OCI-LY1 (cell line): ENCODE data around the gene ZNF275.

Experiments used
- H2AFZ ChIP-seq: fragments of 200-600 bp; sonication (generic), shearing (Covaris generic); 2 replicates; pipeline ENCODE4 v1.6.0; 2014; ENCODE audit warnings: antibody characterized with exemption, mild to moderate bottlenecking, low read length
- H3F3A ChIP-seq: fragments of 200-600 bp; sonication (generic), shearing (Covaris generic); 2 replicates; pipeline ENCODE4 v1.6.0; 2014; ENCODE audit warnings: mild to moderate bottlenecking, antibody characterized with exemption, low read length, moderate library complexity; ENCODE audit not compliant: insufficient read depth
- H3K27ac ChIP-seq: fragments of 200-600 bp; sonication (generic); 2 replicates; pipeline ENCODE4 v1.5.1; 2014; ENCODE audit warnings: low read length, mixed run types, mild to moderate bottlenecking, low read depth; ENCODE audit not compliant: poor library complexity, severe bottlenecking
- H3K27me3 ChIP-seq: fragments of 200-600 bp; sonication (generic); 2 replicates; pipeline ENCODE4 v1.6.0; 2014; ENCODE audit warnings: antibody characterized with exemption, mild to moderate bottlenecking, low read length, moderate library complexity; ENCODE audit not compliant: insufficient read depth
- H3K36me3 ChIP-seq: fragments of 200-600 bp; sonication (generic); 2 replicates; pipeline ENCODE4 v1.6.1; 2014; ENCODE audit warnings: mild to moderate bottlenecking, antibody characterized with exemption, low read length, moderate library complexity, mixed read lengths; ENCODE audit not compliant: insufficient read depth
- H3K4me1 ChIP-seq: fragments of 200-600 bp; sonication (generic); 2 replicates; pipeline ENCODE4 v1.5.1; 2014; ENCODE audit warnings: mild to moderate bottlenecking, low read length, moderate library complexity; ENCODE audit not compliant: insufficient read depth, severe bottlenecking
- H3K4me2 ChIP-seq: fragments of 200-600 bp; sonication (generic), shearing (Covaris generic); 2 replicates; pipeline ENCODE4 v1.6.1; 2014; ENCODE audit warnings: low read length
- H3K4me3 ChIP-seq: fragments of 200-600 bp; sonication (generic); 2 replicates; pipeline ENCODE4 v1.5.1; 2014; ENCODE audit warnings: low read length, low read depth, mild to moderate bottlenecking, mixed read lengths; ENCODE audit not compliant: poor library complexity, severe bottlenecking
- H3K79me2 ChIP-seq: fragments of 200-600 bp; shearing (Covaris generic); 2 replicates; pipeline ENCODE4 v1.6.1; 2016; ENCODE audit warnings: mixed run types, low read length, mixed read lengths; ENCODE audit not compliant: insufficient read depth
- H3K9ac ChIP-seq: fragments of 200-600 bp; sonication (generic), shearing (Covaris generic); 2 replicates; pipeline ENCODE4 v1.6.1; 2014; ENCODE audit warnings: mild to moderate bottlenecking, low read length, mixed read lengths
- H3K9me2 ChIP-seq: fragments of 200-600 bp; sonication (generic), shearing (Covaris generic); 2 replicates; pipeline ENCODE4 v1.6.1; 2014; ENCODE audit warnings: low read depth, mild to moderate bottlenecking, low read length, mixed read lengths
- H3K9me3 ChIP-seq: fragments of 200-600 bp; shearing (Covaris generic); 2 replicates; pipeline ENCODE4 v1.6.1; 2014; ENCODE audit warnings: low read length, mixed read lengths
- H4K20me1 ChIP-seq: fragments of 200-600 bp; sonication (generic), shearing (Covaris generic); 2 replicates; pipeline ENCODE4 v1.6.0; 2016; ENCODE audit warnings: mild to moderate bottlenecking, low read length; ENCODE audit not compliant: insufficient read depth
- CTCF ChIP-seq: fragments of 200-600 bp; sonication (generic), shearing (Covaris generic); IDR thresholded peaks from 2 replicates; pipeline ENCODE4 v1.5.1; 2017; ENCODE audit warnings: mild to moderate bottlenecking, antibody characterized with exemption, low read length, moderate library complexity, mixed read lengths
- EZH2 ChIP-seq: fragments of 200-600 bp; sonication (generic), shearing (Covaris generic); IDR thresholded peaks from 2 replicates; pipeline ENCODE4 v1.8.0; 2017; ENCODE audit warnings: borderline replicate concordance, mixed run types, mild to moderate bottlenecking, antibody characterized with exemption, low read length, moderate library complexity, mixed read lengths

The ZNF275 gene

GRCh38 chrX:153378607-153379006, 44.7 kb downstream of the ZNF275 start:
- Histone ChIP-seq H3K9me2 (no peaks in the 10 kb centered on the region), H3K79me2 (no peaks in the 10 kb centered on the region), H2AFZ (no peak overlapping the region), H3K4me3 (no peak overlapping the region), H3K9me3 (no peaks in the 10 kb centered on the region), H3F3A (no peaks in the 10 kb centered on the region), H3K27ac (no peak overlapping the region), H3K4me2 (no peak overlapping the region), H3K9ac (no peak overlapping the region), H3K27me3 (no peaks in the 10 kb centered on the region), H3K36me3 (no peaks in the 10 kb centered on the region), H3K4me1 (peaks cover 7% of the 10 kb centered on the region), H4K20me1 (no peaks in the 10 kb centered on the region)
- TF ChIP-seq CTCF (no peak), EZH2 (no peak)

GRCh38 chrX:153379508-153379907, 45.6 kb downstream of the ZNF275 start:
- no peak overlapping the region for H3K4me2 ChIP-seq
- H4K20me1 ChIP-seq: no peaks in the 10 kb centered on the region
- H3K4me3 ChIP-seq: no peak overlapping the region
- H3K9me3 ChIP-seq: no peaks in the 10 kb centered on the region
- no peaks in the 10 kb centered on the region for H3K9me2 ChIP-seq
- no peaks in the 10 kb centered on the region for H3K36me3 ChIP-seq
- H3K27ac ChIP-seq: no peak overlapping the region
- peaks cover 2% of the 10 kb centered on the region for H3K4me1 ChIP-seq
- no peak overlapping the region for H2AFZ ChIP-seq
- no peaks in the 10 kb centered on the region for H3K79me2 ChIP-seq
- H3K9ac ChIP-seq: no peak overlapping the region
- H3F3A ChIP-seq: no peaks in the 10 kb centered on the region
- no peaks in the 10 kb centered on the region for H3K27me3 ChIP-seq
- TF ChIP-seq EZH2 (no peak), CTCF (no peak)

GRCh38 chrX:153379971-153380581, 46.1 kb downstream of the ZNF275 start:
- Histone ChIP-seq H3K36me3 (no peaks in the 10 kb centered on the region), H3K4me3 (no peak overlapping the region), H4K20me1 (no peaks in the 10 kb centered on the region), H3K79me2 (no peaks in the 10 kb centered on the region), H3K9me2 (no peaks in the 10 kb centered on the region), H3K27ac (no peak overlapping the region), H3K9me3 (no peaks in the 10 kb centered on the region), H3K9ac (no peak overlapping the region), H3F3A (no peaks in the 10 kb centered on the region), H2AFZ (no peak overlapping the region), H3K4me2 (no peak overlapping the region), H3K4me1 (no peaks in the 10 kb centered on the region), H3K27me3 (no peaks in the 10 kb centered on the region)
- no peak for TF ChIP-seq EZH2
- no peak for TF ChIP-seq CTCF
